H1 (cell line): ENCODE measurements around the gene CUBN. TPM values are rescaled to one million over a fixed set of nuclear protein-coding genes. Genes with fewer than 3 reads are reported as not detected.

Experiments used
- BRCA1 ChIP-seq: IDR thresholded peaks from 2 replicates; pipeline ENCODE4 v1.6.1; 2012; ENCODE audit warnings: low read depth, low read length, improper control_type of control experiment
- GABPA ChIP-seq: IDR thresholded peaks from 2 replicates; pipeline ENCODE4 v1.6.1; 2011; ENCODE audit warnings: mild to moderate bottlenecking, low read length, moderate library complexity, borderline replicate concordance; ENCODE audit not compliant: insufficient read depth
- JUND ChIP-seq: IDR thresholded peaks from 2 replicates; pipeline ENCODE4 v1.6.1; 2011; ENCODE audit warnings: mild to moderate bottlenecking, improper control_type of control experiment, low read length
- SRF ChIP-seq: IDR thresholded peaks from 2 replicates; pipeline ENCODE4 v1.6.1; 2011; ENCODE audit warnings: mild to moderate bottlenecking, low read depth, low read length, moderate library complexity
- polyA plus RNA-seq, 7 experiments: library from polyadenylated mRNA; depleted of rRNA in 3 of 7; stranded (reverse) in 5 of 7; unstranded in 2 of 7; fragments of >200 nt in 5 of 7; fragments of 200-250 nt in 2 of 7; gene quantifications; 1 replicate in 5 of 7; 2 replicates in 1 of 7; 4 replicates in 1 of 7; pipeline versions ENCODE4 v1.2.1 to v1.2.3, GENCODE V29; 2011 to 2013; ENCODE audit warnings: missing spikeins in 2 of 7, mixed read lengths in 2 of 7
- total RNA-seq: library from RNA; stranded (reverse); fragmentation: NEBNext Ultra II Directional; extraction: Animal tissue kit (Norgen Biotek cat#: 25700); gene quantifications from 2 replicates; pipeline ENCODE4 v1.2.1, GENCODE V29; 2021
- TF ChIP-seq, protein P1 (sequence below): IDR thresholded peaks from 2 replicates; pipeline ENCODE4 v1.6.1; 2011; ENCODE audit warnings: low read length, improper control_type of control experiment

CUBN gene
- total and polyA plus RNA-seq, 2 of the 8 experiments (the other 6 are each of a cell fraction or from before 2014, with no cell fraction given), result 0.04 to 0.08 TPM

DNA sequence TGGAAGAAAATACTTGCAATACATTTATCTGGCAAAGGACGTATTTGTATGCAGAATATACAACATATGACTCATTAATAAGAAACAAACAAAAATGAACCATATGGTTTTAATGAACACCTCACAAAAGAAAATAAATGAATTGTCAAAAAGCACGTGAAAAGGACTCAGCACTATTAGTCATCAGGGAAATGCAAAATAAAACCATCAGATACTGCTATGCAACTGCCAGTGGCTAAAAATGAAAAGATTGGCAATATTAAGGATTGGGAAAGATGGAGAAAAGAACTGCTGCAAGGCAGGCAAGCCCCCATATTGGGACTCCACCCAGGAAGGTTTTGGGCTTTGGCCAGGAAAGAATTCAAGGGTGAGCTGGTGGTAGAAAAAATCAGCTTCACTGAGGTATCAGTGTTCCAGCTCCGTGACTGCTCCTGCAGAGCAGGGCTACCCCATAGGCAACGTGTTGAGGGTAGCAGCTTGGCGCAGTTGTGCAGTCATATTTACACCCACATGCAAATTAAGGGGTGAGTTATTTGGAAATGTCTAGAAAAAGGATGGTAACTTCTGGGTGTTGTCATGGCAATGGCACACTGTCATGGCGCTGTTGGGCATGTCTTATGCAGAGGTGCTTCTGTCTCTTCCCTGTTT, 72.7 kb downstream of the CUBN start (continued):
- no peak for TF ChIP-seq SRF
- TF ChIP-seq JUND, result no peak
- no peak for TF ChIP-seq GABPA
- TF ChIP-seq BRCA1, result no peak
- TF ChIP-seq, protein P1, sequence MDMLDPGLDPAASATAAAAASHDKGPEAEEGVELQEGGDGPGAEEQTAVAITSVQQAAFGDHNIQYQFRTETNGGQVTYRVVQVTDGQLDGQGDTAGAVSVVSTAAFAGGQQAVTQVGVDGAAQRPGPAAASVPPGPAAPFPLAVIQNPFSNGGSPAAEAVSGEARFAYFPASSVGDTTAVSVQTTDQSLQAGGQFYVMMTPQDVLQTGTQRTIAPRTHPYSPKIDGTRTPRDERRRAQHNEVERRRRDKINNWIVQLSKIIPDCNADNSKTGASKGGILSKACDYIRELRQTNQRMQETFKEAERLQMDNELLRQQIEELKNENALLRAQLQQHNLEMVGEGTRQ, result no peak
